ENCODE results near the gene ADAMTS12. TPM values are rescaled to one million over a fixed set of nuclear protein-coding genes. Genes with fewer than 3 reads are reported as not detected.

ADAMTS12 gene
- total and polyA plus RNA-seq, 4 donors: 0.49 to 6.4 (median 2.3) TPM

- Histone ChIP-seq H3K27me3 (ENCODE audit: control insufficient read depth in 4 of 4, insufficient read depth in 4 of 4, low read length in 3 of 4) (no peaks in the 10 kb centered on the region), H3K4me3 (ENCODE audit: low read depth in 1 of 3, low read length in 3 of 3) (no peak overlapping the region), H3K27ac (ENCODE audit: low read depth in 1 of 2, low read length in 2 of 2) (no peak overlapping the region), H3K9ac (ENCODE audit: low read depth in 1 of 2, low read length in 2 of 2) (no peak overlapping the region), H3K4me1 (ENCODE audit: control insufficient read depth in 4 of 4, insufficient read depth in 4 of 4, low read length in 3 of 4) (no peaks in the 10 kb centered on the region), H3K9me3 (ENCODE audit: control insufficient read depth in 4 of 4, low read length in 3 of 4) (peaks cover 0 to 4% (median 0%) of the 10 kb centered on the region in 4 donors), H3K36me3 (ENCODE audit: control insufficient read depth in 4 of 4, insufficient read depth in 3 of 4, low read depth in 1 of 4, low read length in 3 of 4) (no peaks in the 10 kb centered on the region)
- WGBS: 79% methylated on average over 1 of the region's 1 CpG
- TF ChIP-seq FOXA1 (IDR thresholded peaks at IDR 0.05) (no peak), EGR1 (IDR thresholded peaks at IDR 0.05; ENCODE audit: low read depth in 2 of 2) (no peak), RXRA (IDR thresholded peaks at IDR 0.05) (no peak), FOXA2 (IDR thresholded peaks at IDR 0.05) (no peak), JUND (IDR thresholded peaks at IDR 0.05) (no peak), RAD21 (IDR thresholded peaks at IDR 0.05) (no peak), GABPA (IDR thresholded peaks at IDR 0.05 in 1 of 2, conservative IDR thresholded peaks at IDR 0.05 in 1 of 2) (no peak), MAX (IDR thresholded peaks at IDR 0.05) (no peak), HNF4G (IDR thresholded peaks at IDR 0.05) (no peak), TAF1 (conservative IDR thresholded peaks at IDR 0.05) (no peak)
- TF ChIP-seq, protein P1, sequence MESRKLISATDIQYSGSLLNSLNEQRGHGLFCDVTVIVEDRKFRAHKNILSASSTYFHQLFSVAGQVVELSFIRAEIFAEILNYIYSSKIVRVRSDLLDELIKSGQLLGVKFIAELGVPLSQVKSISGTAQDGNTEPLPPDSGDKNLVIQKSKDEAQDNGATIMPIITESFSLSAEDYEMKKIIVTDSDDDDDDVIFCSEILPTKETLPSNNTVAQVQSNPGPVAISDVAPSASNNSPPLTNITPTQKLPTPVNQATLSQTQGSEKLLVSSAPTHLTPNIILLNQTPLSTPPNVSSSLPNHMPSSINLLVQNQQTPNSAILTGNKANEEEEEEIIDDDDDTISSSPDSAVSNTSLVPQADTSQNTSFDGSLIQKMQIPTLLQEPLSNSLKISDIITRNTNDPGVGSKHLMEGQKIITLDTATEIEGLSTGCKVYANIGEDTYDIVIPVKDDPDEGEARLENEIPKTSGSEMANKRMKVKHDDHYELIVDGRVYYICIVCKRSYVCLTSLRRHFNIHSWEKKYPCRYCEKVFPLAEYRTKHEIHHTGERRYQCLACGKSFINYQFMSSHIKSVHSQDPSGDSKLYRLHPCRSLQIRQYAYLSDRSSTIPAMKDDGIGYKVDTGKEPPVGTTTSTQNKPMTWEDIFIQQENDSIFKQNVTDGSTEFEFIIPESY (IDR thresholded peaks at IDR 0.05): no peak
- DNase-seq (ENCODE audit: low spot score): no peak
Observed at GRCh38 chr5:33785571-33785970, 106.2 kb downstream of the ADAMTS12 start.

GRCh38 chr5:33781286-33781685 is 110.5 kb downstream of the ADAMTS12 start:
- Histone ChIP-seq H3K27me3 (ENCODE audit: control insufficient read depth in 4 of 4, insufficient read depth in 4 of 4, low read length in 3 of 4) (no peaks in the 10 kb centered on the region), H3K9me3 (ENCODE audit: control insufficient read depth in 4 of 4, low read length in 3 of 4) (peaks cover 0 to 4% (median 0%) of the 10 kb centered on the region in 4 donors), H3K4me1 (ENCODE audit: control insufficient read depth in 4 of 4, insufficient read depth in 4 of 4, low read length in 3 of 4) (no peaks in the 10 kb centered on the region), H3K36me3 (ENCODE audit: control insufficient read depth in 4 of 4, insufficient read depth in 3 of 4, low read depth in 1 of 4, low read length in 3 of 4) (no peaks in the 10 kb centered on the region), H3K9ac (ENCODE audit: low read depth in 1 of 2, low read length in 2 of 2) (no peak overlapping the region), H3K27ac (ENCODE audit: low read depth in 1 of 2, low read length in 2 of 2) (no peak overlapping the region), H3K4me3 (ENCODE audit: low read depth in 1 of 3, low read length in 3 of 3) (no peak overlapping the region)
- TF ChIP-seq GABPA (IDR thresholded peaks at IDR 0.05 in 1 of 2, conservative IDR thresholded peaks at IDR 0.05 in 1 of 2) (no peak), RAD21 (IDR thresholded peaks at IDR 0.05) (no peak), YY1 (IDR thresholded peaks at IDR 0.05) (no peak), CTCF (IDR thresholded peaks at IDR 0.05; ENCODE audit: low read depth, low read length, missing input control) (no peak), MAX (IDR thresholded peaks at IDR 0.05) (no peak), HNF4A (conservative IDR thresholded peaks at IDR 0.05) (no peak)
- TF ChIP-seq, protein P2, sequence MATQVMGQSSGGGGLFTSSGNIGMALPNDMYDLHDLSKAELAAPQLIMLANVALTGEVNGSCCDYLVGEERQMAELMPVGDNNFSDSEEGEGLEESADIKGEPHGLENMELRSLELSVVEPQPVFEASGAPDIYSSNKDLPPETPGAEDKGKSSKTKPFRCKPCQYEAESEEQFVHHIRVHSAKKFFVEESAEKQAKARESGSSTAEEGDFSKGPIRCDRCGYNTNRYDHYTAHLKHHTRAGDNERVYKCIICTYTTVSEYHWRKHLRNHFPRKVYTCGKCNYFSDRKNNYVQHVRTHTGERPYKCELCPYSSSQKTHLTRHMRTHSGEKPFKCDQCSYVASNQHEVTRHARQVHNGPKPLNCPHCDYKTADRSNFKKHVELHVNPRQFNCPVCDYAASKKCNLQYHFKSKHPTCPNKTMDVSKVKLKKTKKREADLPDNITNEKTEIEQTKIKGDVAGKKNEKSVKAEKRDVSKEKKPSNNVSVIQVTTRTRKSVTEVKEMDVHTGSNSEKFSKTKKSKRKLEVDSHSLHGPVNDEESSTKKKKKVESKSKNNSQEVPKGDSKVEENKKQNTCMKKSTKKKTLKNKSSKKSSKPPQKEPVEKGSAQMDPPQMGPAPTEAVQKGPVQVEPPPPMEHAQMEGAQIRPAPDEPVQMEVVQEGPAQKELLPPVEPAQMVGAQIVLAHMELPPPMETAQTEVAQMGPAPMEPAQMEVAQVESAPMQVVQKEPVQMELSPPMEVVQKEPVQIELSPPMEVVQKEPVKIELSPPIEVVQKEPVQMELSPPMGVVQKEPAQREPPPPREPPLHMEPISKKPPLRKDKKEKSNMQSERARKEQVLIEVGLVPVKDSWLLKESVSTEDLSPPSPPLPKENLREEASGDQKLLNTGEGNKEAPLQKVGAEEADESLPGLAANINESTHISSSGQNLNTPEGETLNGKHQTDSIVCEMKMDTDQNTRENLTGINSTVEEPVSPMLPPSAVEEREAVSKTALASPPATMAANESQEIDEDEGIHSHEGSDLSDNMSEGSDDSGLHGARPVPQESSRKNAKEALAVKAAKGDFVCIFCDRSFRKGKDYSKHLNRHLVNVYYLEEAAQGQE (IDR thresholded peaks at IDR 0.05): no peak
- TF ChIP-seq, protein P1 (IDR thresholded peaks at IDR 0.05): no peak
- DNase-seq (ENCODE audit: low spot score): no peak

All from liver (tissue), 9 donors.